GM19395 (cell line): ENCODE data around the gene ARHGAP10.

Experiments
- ATAC-seq: cut with Tn5 transposase; IDR thresholded peaks from one replicate; pipeline ENCODE4 v1.9.1; 2021; ENCODE audit warnings: mild to moderate bottlenecking, moderate library complexity; ENCODE audit not compliant: unreplicated experiment

Gene ARHGAP10

GRCh38 chr4:147943159-147943638 lies 211.3 kb downstream of the ARHGAP10 start:
- ATAC-seq, result peak; percentile 95

DNA sequence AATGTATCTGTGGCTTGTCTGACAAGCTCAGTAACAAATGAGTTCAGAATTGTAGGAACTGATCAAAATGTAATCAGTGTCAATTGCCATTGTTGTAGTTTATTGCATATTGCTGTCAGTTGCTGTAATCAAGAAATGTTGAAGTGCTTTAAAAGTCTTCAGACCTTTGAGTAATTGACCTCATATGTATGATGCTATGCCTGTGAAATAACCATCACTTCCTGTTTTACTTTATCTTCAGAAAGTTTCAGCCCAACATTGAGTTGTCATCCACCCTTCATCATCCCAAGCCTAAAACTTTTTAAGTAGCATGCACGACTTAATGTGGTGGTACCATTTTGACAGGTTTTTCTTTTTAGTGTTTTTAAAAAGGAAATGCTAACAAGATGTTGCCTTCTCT lies 212.4 kb downstream of the ARHGAP10 start:
- ATAC-seq, result peak; percentile 50

- no peak for ATAC-seq
Measured at GRCh38 chr4:147944670-147945260, 212.9 kb downstream of the ARHGAP10 start.

DNA sequence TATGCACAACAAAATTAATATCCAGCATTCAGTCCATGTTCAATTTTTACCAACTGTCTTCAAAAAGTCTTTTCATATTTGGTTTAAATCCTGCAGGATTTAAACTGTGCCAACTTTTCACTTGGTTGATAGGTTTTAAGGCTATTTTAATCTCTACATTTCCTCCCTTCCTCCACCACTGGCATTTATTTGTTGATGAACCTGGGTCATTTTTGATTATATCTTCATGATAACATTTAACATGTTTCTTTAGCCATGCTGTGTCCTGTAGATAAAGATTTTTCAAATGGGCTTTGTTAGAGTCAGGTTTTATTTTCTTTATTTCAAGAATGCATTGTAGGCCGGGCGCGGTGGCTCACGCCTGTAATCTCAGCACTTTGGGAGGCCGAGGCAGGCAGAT lies 216.4 kb downstream of the ARHGAP10 start:
- no peak for ATAC-seq

DNA sequence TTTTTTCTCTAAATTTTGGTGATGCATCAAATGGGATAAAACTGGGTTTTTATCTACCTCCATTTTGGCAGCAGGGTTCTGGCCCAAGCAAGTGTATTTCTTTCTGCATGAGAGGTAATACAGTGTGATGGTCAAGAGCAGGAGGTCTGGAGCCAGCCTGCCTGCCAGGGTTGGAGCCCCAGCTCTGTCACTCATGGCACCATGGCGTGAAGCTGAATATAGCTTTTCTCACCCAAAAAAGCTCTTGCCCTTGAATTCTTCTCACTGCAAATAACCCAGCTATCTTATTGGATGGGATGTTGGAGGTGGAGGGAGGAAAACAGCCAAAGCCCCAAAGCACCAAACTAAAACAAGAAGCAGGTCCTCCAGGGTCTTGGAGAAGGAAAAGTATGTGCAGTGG lies 218.4 kb downstream of the ARHGAP10 start:
- no peak for ATAC-seq

DNA sequence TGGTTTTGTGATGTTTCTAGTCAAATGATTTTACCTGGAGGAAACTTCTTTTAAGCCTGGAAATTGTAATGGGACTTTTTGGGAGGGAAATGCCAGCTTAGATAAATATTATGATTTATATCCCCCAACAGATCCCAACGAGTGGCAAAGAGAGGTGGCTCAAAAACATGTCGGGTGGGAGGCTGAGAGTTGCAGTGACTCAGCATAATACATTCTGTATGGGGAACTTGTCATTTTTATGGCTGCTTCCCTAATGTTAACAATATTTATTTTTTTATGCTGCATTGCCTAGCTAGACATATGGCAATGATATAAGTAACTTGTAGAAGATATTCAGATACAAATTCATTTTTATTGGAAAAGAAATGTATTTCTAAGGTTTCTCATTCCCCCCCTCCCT lies 219.0 kb downstream of the ARHGAP10 start:
- no peak for ATAC-seq

DNA sequence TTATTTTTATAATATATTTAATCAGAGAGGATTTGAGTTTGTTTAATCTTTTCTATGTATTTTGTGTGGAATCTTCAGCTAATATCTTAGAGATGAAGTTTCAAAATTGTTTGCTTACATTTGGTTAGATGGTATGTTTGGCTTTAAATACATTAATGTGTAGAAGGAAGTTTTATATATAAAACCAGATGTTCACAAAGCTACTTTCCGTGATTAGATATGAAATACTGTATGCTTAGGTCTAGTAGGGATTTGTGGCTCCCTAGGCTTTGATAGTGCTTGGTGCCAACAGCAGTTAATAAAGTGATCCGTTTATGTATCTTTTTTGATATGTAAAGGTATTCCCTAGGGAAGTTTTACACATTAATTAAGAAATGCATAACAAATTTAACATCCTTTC lies 223.0 kb downstream of the ARHGAP10 start:
- no peak for ATAC-seq

DNA sequence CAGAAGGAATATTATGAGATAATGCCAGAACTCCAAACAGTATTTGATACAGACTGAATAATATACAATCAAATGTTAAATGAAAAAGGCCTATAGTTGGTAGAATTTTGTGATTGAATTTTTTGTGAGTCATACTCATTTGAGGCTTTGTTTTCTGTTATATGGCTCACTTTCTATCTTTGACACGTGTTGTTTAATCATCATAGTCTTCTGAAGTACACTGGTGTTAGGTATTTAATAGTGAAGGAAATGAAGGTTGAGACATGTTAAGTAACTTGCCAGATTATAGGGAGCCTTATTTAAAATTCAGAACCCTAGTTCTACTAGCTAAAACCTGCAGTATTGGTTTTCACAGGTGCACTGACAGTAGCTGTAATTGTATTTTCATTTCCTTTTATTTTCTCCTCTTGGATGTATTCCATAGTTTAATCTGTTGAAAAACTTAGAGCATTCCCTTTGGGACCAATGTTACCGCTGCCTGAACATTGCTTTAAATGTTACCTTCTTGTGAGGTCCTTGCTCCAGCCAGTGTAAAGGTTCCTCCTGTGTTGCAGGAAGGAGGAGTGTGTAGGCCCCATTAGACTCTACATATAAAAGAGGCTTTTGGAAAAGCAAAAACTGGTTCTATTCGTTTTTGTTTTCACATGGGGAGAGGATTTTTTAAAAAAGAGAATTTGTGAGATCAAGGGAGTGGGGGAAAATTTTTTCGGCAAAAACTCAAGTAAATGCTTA lies 224.1 kb downstream of the ARHGAP10 start:
- ATAC-seq, result no peak

- ATAC-seq, result no peak
Measured at GRCh38 chr4:147957446-147957845, 225.6 kb downstream of the ARHGAP10 start.

DNA sequence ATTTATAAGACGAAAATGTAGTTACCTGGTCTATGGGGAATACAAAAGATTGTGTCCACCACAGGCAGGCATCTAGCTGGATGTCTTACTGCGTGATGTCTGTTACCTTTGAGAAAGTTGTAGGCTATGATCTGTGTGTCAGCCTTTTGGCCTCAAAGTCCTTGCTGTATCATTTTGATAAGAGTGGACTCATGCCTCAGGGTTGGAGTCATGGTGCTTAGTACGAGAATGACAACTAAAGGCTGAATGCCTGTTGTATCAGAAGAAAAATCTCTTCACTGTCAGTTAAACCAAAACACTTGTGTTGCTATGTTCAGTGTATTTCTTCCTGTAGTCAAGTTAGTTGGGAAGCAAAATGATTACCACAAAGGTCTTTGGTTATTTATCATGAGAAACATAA lies 226.2 kb downstream of the ARHGAP10 start:
- ATAC-seq, result no peak

GRCh38 chr4:147958489-147959065 lies 226.7 kb downstream of the ARHGAP10 start:
- ATAC-seq, result no peak

DNA sequence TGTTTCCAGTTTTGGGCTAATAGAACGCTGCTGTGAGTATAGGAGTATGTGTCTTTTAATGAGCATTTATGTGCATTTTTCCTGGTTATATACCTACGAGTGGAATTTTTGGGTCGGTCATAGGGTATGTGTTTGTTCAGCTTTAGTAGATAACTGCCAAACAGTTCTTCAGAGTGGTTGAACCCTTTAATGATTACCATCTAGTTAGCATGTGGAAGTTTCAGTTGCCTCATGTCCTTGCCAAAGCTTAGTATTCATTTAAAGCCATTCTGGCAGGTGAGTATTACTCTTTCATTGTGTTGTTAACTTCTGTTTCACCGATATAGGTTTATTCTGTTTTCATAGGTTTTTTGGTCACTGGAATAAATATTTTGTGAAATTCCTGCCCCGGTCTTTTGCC lies 229.1 kb downstream of the ARHGAP10 start:
- peak; percentile 78 for ATAC-seq

GRCh38 chr4:147963839-147964238 lies 232.0 kb downstream of the ARHGAP10 start:
- no peak for ATAC-seq

DNA sequence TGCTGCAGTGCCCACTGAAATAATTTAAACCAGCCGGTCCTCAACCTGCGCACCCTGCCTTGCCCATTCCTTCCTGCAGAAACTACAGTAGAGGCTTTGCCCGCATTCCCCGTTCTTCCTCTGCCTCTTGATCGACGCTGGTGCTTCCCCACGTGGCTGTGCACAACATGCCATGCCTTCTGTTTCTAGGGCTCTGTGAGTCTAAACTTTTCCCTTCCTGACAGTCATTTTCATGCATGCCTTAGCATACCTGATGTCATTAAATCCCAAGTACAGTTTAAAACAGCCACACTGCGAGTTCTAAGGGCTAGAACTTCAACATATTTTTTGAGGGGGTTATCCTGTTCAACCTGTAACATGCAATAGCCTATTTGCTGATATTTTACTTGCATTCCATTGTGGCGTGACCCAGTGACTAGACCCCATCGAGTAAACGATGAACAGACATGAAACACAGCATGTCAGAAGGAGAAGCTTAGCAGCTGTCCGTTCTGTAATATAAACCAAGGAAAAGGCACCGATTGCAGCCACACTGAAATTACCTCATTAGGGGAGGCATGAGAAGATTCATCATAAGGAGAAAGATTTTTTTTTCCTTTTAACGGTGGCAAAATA lies 232.5 kb downstream of the ARHGAP10 start:
- ATAC-seq, result no peak

- ATAC-seq, result no peak
Measured at GRCh38 chr4:147965056-147965455, 233.2 kb downstream of the ARHGAP10 start.

DNA sequence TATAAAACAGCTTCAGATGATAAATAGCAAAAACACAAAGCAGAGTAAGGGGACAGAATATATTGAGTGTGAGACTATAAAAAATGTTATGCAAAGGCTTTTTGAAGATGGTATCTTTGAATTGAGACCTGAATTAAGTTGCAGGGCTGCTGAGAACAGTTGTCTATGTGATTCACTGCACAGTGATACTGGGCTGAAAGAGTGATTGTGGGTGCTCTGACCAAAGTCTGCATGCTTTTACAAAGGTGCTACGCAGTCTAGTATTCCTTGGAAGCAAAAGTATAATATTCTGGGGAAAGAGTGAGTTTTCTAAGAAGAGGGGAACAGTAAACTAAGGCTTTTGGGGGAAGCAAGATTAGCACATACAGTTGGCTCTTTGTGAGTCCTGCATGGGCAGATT lies 234.0 kb downstream of the ARHGAP10 start:
- ATAC-seq, result no peak

GRCh38 chr4:147968641-147969040 lies 236.8 kb downstream of the ARHGAP10 start:
- no peak for ATAC-seq

- ATAC-seq, result no peak
Measured at GRCh38 chr4:147969573-147970385, 237.9 kb downstream of the ARHGAP10 start.

- no peak for ATAC-seq
Measured at GRCh38 chr4:147971116-147971515, 239.2 kb downstream of the ARHGAP10 start.

GRCh38 chr4:147975325-147975724 lies 243.4 kb downstream of the ARHGAP10 start:
- no peak for ATAC-seq
